Measurements from ENCODE around the gene DENND5B.

Gene DENND5B

GRCh38 chr12:31369712-31370521 is 221.0 kb downstream of the DENND5B start:
- DNase-seq, result peak; percentile 60

GRCh38 chr12:31368666-31369361 is 222.1 kb downstream of the DENND5B start:
- peak; percentile 19 for DNase-seq

GRCh38 chr12:31366104-31366621 is 224.8 kb downstream of the DENND5B start:
- DNase-seq, result no peak

GRCh38 chr12:31363831-31364230 is 227.1 kb downstream of the DENND5B start:
- no peak for DNase-seq

- DNase-seq, result no peak
Observed at GRCh38 chr12:31363416-31363809, 227.5 kb downstream of the DENND5B start.

- DNase-seq, result no peak
Observed at GRCh38 chr12:31362759-31363415, 228.0 kb downstream of the DENND5B start.

GRCh38 chr12:31362115-31362758 is 228.7 kb downstream of the DENND5B start:
- DNase-seq, result no peak

GRCh38 chr12:31361730-31362114 is 229.2 kb downstream of the DENND5B start:
- DNase-seq, result no peak

- no peak for DNase-seq
Observed at GRCh38 chr12:31355747-31356107, 235.2 kb downstream of the DENND5B start.

GRCh38 chr12:31353750-31354708 is 236.9 kb downstream of the DENND5B start:
- DNase-seq, result no peak

GRCh38 chr12:31346267-31346666 is 244.7 kb downstream of the DENND5B start:
- DNase-seq, result no peak

GRCh38 chr12:31343139-31343538 is 247.8 kb downstream of the DENND5B start:
- DNase-seq, result no peak

- DNase-seq, result no peak
Observed at GRCh38 chr12:31342286-31342685, 248.7 kb downstream of the DENND5B start.

GRCh38 chr12:31339831-31340622 is 250.9 kb downstream of the DENND5B start:
- no peak for DNase-seq

GRCh38 chr12:31337952-31338351 is 253.0 kb downstream of the DENND5B start:
- DNase-seq, result no peak
